D721Med (cell line): ENCODE measurements around the gene TULP1.

ENCODE experiments used
- DNase-seq: peaks from one replicate; pipeline ENCODE4 v3.0.0; 2011; ENCODE audit warnings: low spot score; ENCODE audit not compliant: insufficient read length
- FAIRE-seq: peaks from 2 replicates; lab custom pipeline; 2011; peaks lifted over from hg19 to GRCh38; lab: Jason Lieb, UNC
- TF ChIP-seq, protein P1 (sequence below): IDR thresholded peaks from 2 replicates; pipeline ENCODE4 v1.5.1; 2012; ENCODE audit warnings: mild to moderate bottlenecking, control low read depth; ENCODE audit not compliant: insufficient read depth; ENCODE audit errors: missing control alignments

TULP1 gene

DNA sequence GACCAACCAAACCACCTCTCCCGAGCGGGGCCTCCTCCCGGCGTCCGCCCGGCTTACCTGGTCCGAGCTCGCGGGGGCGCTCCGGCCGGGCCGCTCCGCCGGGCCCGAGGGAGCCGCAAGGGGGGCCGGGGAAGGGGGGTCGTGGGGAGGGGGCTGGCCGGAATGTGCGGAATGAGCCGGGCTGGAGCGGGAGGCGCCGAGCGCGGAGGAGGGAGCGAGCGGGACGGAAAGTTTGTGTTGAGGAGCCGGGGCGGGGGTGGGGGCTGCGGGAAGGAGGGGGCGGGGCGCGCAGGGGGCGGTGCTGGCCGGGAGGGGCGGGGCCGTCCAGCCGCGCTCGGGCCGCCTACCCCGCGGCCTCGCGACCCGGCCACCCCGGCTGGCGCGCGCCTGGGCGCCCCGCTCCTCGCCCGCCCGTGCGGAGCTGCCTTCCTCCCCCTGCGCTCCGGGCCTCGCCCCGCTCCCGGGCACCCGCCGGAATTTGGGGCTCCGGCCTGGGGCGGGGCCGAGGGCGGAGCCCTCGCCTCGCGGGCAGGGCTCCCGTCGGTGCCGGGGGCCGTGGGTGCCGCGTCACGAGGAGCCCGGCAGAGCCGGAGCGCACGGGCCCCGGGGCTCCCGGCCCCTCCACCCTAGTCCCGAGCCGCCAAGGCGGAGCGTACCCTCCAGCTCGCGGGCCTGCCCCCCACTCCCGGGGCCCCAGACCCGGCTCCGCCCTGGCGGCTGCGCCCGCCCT lies 15.7 kb downstream of the TULP1 start, which contains the start of gene TEAD3:
Gene TEAD3, minus strand, starts transcription at position 239 of the 730 bp plus-strand sequence.
- FAIRE-seq (no peak), DNase-seq (peak; percentile 90)
- TF ChIP-seq, protein P1, sequence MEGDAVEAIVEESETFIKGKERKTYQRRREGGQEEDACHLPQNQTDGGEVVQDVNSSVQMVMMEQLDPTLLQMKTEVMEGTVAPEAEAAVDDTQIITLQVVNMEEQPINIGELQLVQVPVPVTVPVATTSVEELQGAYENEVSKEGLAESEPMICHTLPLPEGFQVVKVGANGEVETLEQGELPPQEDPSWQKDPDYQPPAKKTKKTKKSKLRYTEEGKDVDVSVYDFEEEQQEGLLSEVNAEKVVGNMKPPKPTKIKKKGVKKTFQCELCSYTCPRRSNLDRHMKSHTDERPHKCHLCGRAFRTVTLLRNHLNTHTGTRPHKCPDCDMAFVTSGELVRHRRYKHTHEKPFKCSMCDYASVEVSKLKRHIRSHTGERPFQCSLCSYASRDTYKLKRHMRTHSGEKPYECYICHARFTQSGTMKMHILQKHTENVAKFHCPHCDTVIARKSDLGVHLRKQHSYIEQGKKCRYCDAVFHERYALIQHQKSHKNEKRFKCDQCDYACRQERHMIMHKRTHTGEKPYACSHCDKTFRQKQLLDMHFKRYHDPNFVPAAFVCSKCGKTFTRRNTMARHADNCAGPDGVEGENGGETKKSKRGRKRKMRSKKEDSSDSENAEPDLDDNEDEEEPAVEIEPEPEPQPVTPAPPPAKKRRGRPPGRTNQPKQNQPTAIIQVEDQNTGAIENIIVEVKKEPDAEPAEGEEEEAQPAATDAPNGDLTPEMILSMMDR: no peak

DNA sequence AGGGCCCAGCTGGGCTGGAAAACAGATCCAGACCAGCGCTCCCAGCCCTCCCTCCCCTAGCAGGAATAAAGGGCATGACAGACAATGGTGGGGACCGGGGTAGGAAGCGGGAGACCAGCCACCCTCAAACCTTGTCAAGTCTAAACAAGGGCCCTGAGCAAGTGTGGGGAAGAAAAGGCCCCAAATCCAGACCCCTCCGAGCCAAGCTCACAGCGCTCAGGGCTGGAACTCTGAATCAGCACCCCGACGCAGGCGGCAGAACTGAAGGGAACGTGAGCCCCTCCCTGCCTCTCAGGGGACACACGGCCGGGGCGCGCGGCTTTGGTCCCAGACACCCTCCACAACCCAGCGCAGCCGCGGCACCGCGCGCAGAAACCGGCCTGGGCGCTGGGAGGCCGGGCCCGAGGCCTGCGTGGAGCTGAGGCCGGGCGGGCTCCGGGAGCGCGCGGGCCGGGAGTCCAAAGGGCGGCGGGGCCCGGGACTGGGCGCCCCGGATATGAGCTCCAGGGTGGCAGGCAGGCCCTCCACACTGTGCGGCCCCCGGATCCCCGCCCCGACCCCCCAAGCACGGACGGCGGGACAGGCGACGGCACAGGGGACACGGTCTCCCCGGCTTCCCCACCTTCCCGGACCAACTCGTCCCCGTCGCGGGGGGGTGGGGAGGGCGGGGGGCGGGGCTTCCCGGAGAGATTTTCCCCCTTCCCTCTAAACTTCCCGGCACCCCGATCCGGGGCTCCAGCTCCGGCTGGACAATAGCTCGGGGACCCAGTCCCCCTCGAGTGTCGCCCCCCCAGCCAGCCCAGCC lies 16.5 kb downstream of the TULP1 start:
- DNase-seq (peak; percentile 74), FAIRE-seq (no peak)
- TF ChIP-seq, protein P1: no peak

DNA sequence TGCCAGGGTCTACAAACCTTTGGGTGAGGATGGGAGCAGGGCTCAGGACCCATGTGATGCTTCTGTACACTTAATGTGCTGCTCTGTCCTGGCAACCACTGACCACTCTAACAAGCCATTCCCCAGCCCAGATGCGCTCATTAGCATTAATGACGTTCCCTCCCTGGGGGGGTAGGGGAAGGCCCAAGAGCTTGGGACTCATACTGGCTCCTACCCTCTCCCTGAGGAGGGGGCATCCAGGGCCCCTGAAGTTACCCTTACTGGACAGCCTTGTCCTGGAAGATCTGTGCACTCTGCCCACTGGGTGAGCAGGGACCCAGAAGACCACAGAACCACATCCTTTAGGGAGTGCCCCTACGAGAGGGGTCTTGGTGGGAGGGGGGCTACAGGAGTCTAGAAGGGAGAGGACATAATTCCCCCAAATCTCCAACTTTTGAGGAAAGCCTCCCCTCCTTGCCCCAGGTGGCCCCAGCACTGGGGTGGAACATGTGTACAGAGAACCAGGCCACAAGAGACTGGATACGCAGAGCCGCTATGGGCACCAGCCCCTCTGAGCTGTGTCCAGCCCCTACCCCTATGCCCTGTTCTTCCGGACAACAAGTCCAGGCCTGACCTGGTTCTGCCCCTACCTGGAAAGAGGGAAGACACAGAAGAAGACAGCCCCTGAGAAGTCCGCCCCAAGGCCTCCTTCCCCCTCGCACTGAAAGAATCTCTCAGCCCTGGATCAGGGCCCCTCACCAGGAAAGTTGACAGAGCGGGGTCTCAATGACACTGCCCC lies 17.2 kb downstream of the TULP1 start:
- DNase-seq (no peak), FAIRE-seq (no peak)
- TF ChIP-seq, protein P1: no peak

DNA sequence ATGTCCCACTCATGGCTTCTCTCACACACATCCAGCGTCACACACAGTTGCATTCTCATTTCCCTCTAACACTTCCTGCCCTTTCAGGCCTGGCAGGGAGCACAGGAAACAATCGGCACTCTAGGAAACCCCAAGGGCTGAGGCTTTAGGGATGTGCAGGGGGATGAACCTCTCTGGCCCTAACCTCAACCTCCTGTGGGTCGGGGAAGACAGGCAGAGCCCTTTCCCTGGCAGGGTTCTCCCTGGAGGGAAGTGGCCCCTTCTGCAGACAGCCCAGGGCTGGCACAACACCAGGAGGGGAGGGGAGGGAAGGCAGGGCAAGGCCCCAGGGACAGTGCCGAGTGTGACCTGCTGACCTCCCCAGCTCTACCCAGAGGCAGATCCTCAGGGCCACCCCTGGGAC lies 18.5 kb downstream of the TULP1 start:
- DNase-seq (no peak), FAIRE-seq (no peak)
- TF ChIP-seq, protein P1: no peak

DNA sequence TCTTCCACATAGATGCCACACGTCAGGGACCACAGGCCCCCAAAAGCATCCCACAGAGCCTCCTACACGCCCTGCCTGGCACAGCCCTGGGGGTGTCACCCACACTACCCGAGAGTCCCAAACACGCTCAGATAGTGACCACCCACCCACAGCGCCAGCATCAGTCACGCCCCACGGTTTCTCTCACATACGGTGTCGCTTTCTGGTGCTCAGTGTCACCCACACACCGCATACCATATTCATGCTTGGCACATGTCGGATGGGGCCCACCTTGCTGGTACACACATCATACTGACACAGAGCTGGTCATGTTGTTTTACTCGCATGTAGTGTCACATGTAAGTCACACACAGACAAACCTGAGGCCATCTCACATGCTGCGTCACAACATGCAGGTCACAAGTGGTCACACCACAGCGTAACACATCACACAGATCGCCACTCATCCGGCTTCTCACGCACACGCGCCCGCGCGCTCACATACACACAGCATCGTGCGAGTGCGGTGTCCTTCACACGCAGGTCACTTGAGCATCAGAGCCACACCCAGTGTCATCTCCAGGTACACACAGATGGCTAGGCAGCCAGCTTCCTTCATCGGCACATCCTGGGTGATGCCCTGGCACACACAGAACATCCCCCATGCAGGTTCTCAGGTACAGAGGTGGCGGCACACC lies 19.3 kb downstream of the TULP1 start:
- FAIRE-seq (no peak), DNase-seq (no peak)
- TF ChIP-seq, protein P1: no peak

DNA sequence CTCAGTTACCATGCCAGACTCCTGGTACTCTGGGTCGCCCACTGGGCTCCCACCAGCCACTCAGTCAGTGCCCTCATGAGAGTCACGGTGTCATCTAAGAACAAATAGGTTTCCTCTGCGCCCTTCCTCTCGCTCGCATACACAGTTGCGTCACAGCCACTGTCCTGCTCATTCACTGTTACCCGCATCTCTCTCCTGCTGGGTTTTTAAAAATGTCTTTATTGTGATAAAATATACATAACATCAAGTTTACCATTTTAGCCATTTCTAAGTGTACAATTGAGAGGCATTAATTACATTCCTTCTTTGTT lies 19.8 kb downstream of the TULP1 start:
- no peak for DNase-seq
- FAIRE-seq: no peak
- TF ChIP-seq, protein P1: no peak
